Right lobe of liver (tissue), 6 donors: ENCODE measurements around the gene RFX4. TPM values are rescaled to one million over a fixed set of nuclear protein-coding genes. Genes with fewer than 3 reads are reported as not detected.

Experiments
- ATAC-seq, 4 donors: fragments of 200-7000 bp; cut with Tn5 transposase; one replicate each; pipeline ENCODE4 v1.9.1; 2020; ENCODE audit warnings: mild to moderate bottlenecking in 4 of 4, moderate library complexity in 4 of 4
- DNase-seq, 3 donors: peaks; one replicate each; pipeline ENCODE4 v3.0.0-alpha.2; 2020
- H3K27ac ChIP-seq, 3 donors: fragments of 200-600 bp; one replicate each; pipeline ENCODE4 v1.8.0; 2022
- H3K27me3 ChIP-seq, 2 donors: fragments of 200-600 bp; one replicate each; pipeline ENCODE4 v1.8.0; 2022
- H3K36me3 ChIP-seq, 4 donors: fragments of 200-600 bp; sonication (generic) in 1 of 4; one replicate each; pipeline versions ENCODE4 v1.5.1 to v1.8.0; 2017 to 2022; ENCODE audit warnings: control low read depth in 1 of 4
- H3K4me1 ChIP-seq, 4 donors: fragments of 200-600 bp; sonication (generic) in 1 of 4; one replicate each; pipeline versions ENCODE4 v1.5.1 to v1.8.0; 2017 to 2022; ENCODE audit warnings: control low read depth in 1 of 4
- H3K4me3 ChIP-seq, 3 donors: fragments of 200-600 bp; one replicate each; pipeline ENCODE4 v1.8.0; 2022
- H3K9me3 ChIP-seq, 4 donors: fragments of 200-600 bp; sonication (generic) in 1 of 4; one replicate each; pipeline versions ENCODE4 v1.5.1 to v1.8.0; 2017 to 2022; ENCODE audit warnings: control low read depth in 1 of 4
- CTCF ChIP-seq, 4 donors: fragments of 200-600 bp in 3 of 4; fragments of 450-650 bp in 1 of 4; IDR thresholded peaks; one replicate each; pipeline versions ENCODE4 v1.5.1 to v1.8.0; 2016 to 2022; ENCODE audit warnings: antibody characterized with exemption in 4 of 4, mild to moderate bottlenecking in 2 of 4
- POLR2A ChIP-seq: fragments of 450-650 bp; IDR thresholded peaks from one replicate; pipeline ENCODE4 v1.6.1; 2017; ENCODE audit warnings: antibody characterized with exemption, mild to moderate bottlenecking
- WGBS: methylation state at CpG from one replicate; pipeline ENCODE4 v1.1.6; 2018; ENCODE audit warnings: low coverage, low lambda C conversion rate; ENCODE audit not compliant: insufficient coverage; ENCODE audit errors: missing lambda C conversion rate; 5-methylcytosine and 5-hydroxymethylcytosine counted together
- intact Hi-C, 2 donors: fragments of 100-400 bp; cut with DNase I; formaldehyde crosslinking; loops; one replicate each; pipeline versions ENCODE4 v1.11.2 to v1.14.1; 2022
- long read RNA-seq: library from polyadenylated mRNA; unstranded; transcript quantifications from one replicate; pipeline ENCODE4 v2.0.0, GENCODE V29; 2019
- total RNA-seq, 6 experiments: library from RNA; depleted of rRNA in 2 of 6; stranded (reverse); fragments of >200 nt in 2 of 6; fragmentation: NEBNext Ultra II Directional in 3 of 6; extraction: Animal tissue kit (Norgen Biotek cat#: 25700) in 3 of 6; gene quantifications; one replicate each; pipeline versions ENCODE4 v1.1.0 to v1.2.4, GENCODE V29; 2016 to 2023
- donor health status: DM: no; HTN: yes; CAD: no.
- donor health status: DM: no; HTN: no; CAD: no.
- donor health status: DM: no; HTN: no; CAD: no.
- donor health status: DM: no; HTN: yes; CAD: no.
- donor health status: DM: no; HTN: yes; CAD: no.

Gene RFX4
- total RNA-seq: not detected
- long read RNA-seq: 0 reads

- Histone ChIP-seq H3K9me3 (no peaks in the 10 kb centered on the region), H3K27ac (no peak within 1 kb of the TSS), H3K4me1 (peaks cover 0 to 30% (median 4%) of the 10 kb centered on the region in 4 donors), H3K4me3 (no peak within 1 kb of the TSS), H3K36me3 (no peaks in the 10 kb centered on the region), H3K27me3 (peaks cover 14 to 31% of the 10 kb centered on the region in 2 donors)
- 4% methylated on average over 21 of the region's 29 CpGs for WGBS
- no peak for ATAC-seq
- no peak for DNase-seq
- intact Hi-C loops: no loop called here
- TF ChIP-seq CTCF (IDR thresholded peaks at IDR 0.05): no peak
- TF ChIP-seq POLR2A: no peak
Measured at GRCh38 chr12:106582641-106583230, at the start of gene RFX4. TSS of gene RFX4 (plus strand) at chr12:106583004. CDS start at chr12:106583321, 317 bp downstream.

- Histone ChIP-seq H3K9me3 (no peaks in the 10 kb centered on the region), H3K27me3 (no peaks in the 10 kb centered on the region), H3K27ac (no peak overlapping the region), H3K36me3 (no peaks in the 10 kb centered on the region), H3K4me3 (no peak overlapping the region), H3K4me1 (no peaks in the 10 kb centered on the region)
- TF ChIP-seq CTCF (IDR thresholded peaks at IDR 0.05) (no peak), POLR2A (no peak)
- ATAC-seq (no peak), DNase-seq (no peak)
- intact Hi-C loops: no loop called here
Measured at GRCh38 chr12:106541201-106541600, 41.6 kb upstream of the RFX4 start.

GRCh38 chr12:106551410-106551809 is 31.4 kb upstream of the RFX4 start:
- H3K4me3 ChIP-seq: no peak overlapping the region
- H3K36me3 ChIP-seq: no peaks in the 10 kb centered on the region
- no peaks in the 10 kb centered on the region for H3K27me3 ChIP-seq
- H3K4me1 ChIP-seq: no peaks in the 10 kb centered on the region
- TF ChIP-seq CTCF (IDR thresholded peaks at IDR 0.05) (no peak), POLR2A (no peak)
- intact Hi-C loops: no loop called here
- no peaks in the 10 kb centered on the region for H3K9me3 ChIP-seq
- no peak overlapping the region for H3K27ac ChIP-seq
- no peak for ATAC-seq
- DNase-seq: no peak
- WGBS: no CpG with 5 or more reads among the region's 9 CpGs

GRCh38 chr12:106552228-106552627 is 30.6 kb upstream of the RFX4 start:
- no peak overlapping the region for H3K27ac ChIP-seq
- intact Hi-C loops: no loop called here
- 65% methylated on average over 1 of the region's 1 CpG for WGBS
- no peaks in the 10 kb centered on the region for H3K36me3 ChIP-seq
- H3K4me3 ChIP-seq: no peak overlapping the region
- TF ChIP-seq POLR2A (no peak), CTCF (IDR thresholded peaks at IDR 0.05) (no peak)
- no peaks in the 10 kb centered on the region for H3K27me3 ChIP-seq
- H3K4me1 ChIP-seq: no peaks in the 10 kb centered on the region
- DNase-seq (no peak), ATAC-seq (no peak)
- H3K9me3 ChIP-seq: no peaks in the 10 kb centered on the region
